ENCODE measurements around the gene RAB20. TPM values are rescaled to one million over a fixed set of nuclear protein-coding genes. Genes with fewer than 3 reads are reported as not detected.
"Not testable (repeated sequence)": the region's sequence is repeated elsewhere in the genome, so short reads cannot be mapped to it uniquely, and the experiment has no call there.

Gene RAB20
- polyA plus RNA-seq, 1 donor = 2.9 TPM

- no peak for DNase-seq
Observed at GRCh38 chr13:110554227-110554836, 7.2 kb downstream of the RAB20 start.

- no peak for DNase-seq
Observed at GRCh38 chr13:110553417-110553816, 8.1 kb downstream of the RAB20 start.

- DNase-seq = no peak
Observed at GRCh38 chr13:110552767-110553166, 8.8 kb downstream of the RAB20 start.

GRCh38 chr13:110551284-110551683 is 10.2 kb downstream of the RAB20 start:
- no peak for DNase-seq

GRCh38 chr13:110549795-110550160 is 11.7 kb downstream of the RAB20 start:
- DNase-seq = no peak

GRCh38 chr13:110548891-110549794 is 12.4 kb downstream of the RAB20 start:
- DNase-seq = no peak

- DNase-seq = no peak
Observed at GRCh38 chr13:110546926-110547325, 14.6 kb downstream of the RAB20 start.

- DNase-seq = no peak
Observed at GRCh38 chr13:110546378-110546777, 15.1 kb downstream of the RAB20 start.

GRCh38 chr13:110542169-110542796 is 19.2 kb downstream of the RAB20 start:
- DNase-seq = no peak

GRCh38 chr13:110541526-110541920 is 20.0 kb downstream of the RAB20 start:
- no peak for DNase-seq

- DNase-seq = no peak
Observed at GRCh38 chr13:110540871-110541525, 20.5 kb downstream of the RAB20 start.

- no peak for DNase-seq
Observed at GRCh38 chr13:110539894-110540293, 21.6 kb downstream of the RAB20 start.

GRCh38 chr13:110538632-110539031 is 22.9 kb downstream of the RAB20 start:
- DNase-seq = peak; percentile 51

- peak; percentile 39 for DNase-seq
Observed at GRCh38 chr13:110536006-110536693, 25.4 kb downstream of the RAB20 start.

GRCh38 chr13:110535526-110535925 is 26.0 kb downstream of the RAB20 start:
- DNase-seq = no peak

GRCh38 chr13:110533771-110534670 is 27.5 kb downstream of the RAB20 start:
- DNase-seq = no peak

GRCh38 chr13:110532258-110532657 is 29.3 kb downstream of the RAB20 start:
- DNase-seq = not testable (repeated sequence)

- no peak for DNase-seq
Observed at GRCh38 chr13:110531671-110532083, 29.8 kb downstream of the RAB20 start.

GRCh38 chr13:110531100-110531499 is 30.4 kb downstream of the RAB20 start:
- no peak for DNase-seq

GRCh38 chr13:110529522-110530311 is 31.8 kb downstream of the RAB20 start:
- no peak for DNase-seq

All from hindlimb muscle (tissue), 1 donor.